ENCODE results near the gene BIRC2. TPM values are rescaled to one million over a fixed set of nuclear protein-coding genes. Genes with fewer than 3 reads are reported as not detected.
A peak's percentile ranks its signal among the peaks of the same experiment; 100 is the strongest.

The BIRC2 gene
- total RNA-seq, 1 experiment from 2014 or later = 53.5 TPM

DNA sequence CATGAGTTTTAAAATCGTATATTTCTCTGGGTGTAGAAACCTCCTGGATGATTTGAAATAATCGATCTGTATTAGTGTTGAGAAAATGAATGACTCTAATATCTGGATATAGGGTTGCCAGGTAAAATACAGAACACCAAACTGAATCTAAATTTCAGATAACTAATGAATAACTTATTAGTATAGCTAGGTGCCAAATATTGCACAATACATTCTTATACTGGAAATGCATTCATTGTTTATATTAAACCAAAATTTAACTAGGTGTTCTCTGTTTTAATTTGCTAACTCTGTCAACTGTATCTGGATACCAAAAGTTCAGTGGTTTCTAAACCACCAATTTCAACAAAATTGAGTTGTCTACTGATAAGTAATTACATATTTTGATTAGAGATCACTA, 32.2 kb upstream of the BIRC2 start:
- Mint-ChIP-seq H3K27ac (ENCODE audit: unreplicated experiment) (no peak overlapping the region), H3K27me3 (ENCODE audit: insufficient read depth, unreplicated experiment) (no peaks in the 10 kb centered on the region), H3K4me3 (ENCODE audit: unreplicated experiment) (no peak overlapping the region), H3K4me1 (ENCODE audit: low read depth, unreplicated experiment) (peaks cover 19% of the 10 kb centered on the region), H3K36me3 (ENCODE audit: insufficient read depth, unreplicated experiment) (peaks cover 7% of the 10 kb centered on the region), H3K9me3 (ENCODE audit: unreplicated experiment) (no peaks in the 10 kb centered on the region)
- intact Hi-C loops (cut with micrococcal nuclease; ENCODE audit: unreplicated experiment) = no loop called here
- Histone ChIP-seq H3K36me3 (ENCODE audit: control insufficient read depth, insufficient read depth, low read length) (no peaks in the 10 kb centered on the region), H3K4me1 (peaks cover 12% of the 10 kb centered on the region), H3K4me3 (ENCODE audit: low read depth, low read length) (no peak overlapping the region), H3K27me3 (replicated peaks; ENCODE audit: control insufficient read depth, insufficient read depth, low read length) (no peaks in the 10 kb centered on the region), H3K9me3 (no peaks in the 10 kb centered on the region)
- TF ChIP-seq, protein P1, sequence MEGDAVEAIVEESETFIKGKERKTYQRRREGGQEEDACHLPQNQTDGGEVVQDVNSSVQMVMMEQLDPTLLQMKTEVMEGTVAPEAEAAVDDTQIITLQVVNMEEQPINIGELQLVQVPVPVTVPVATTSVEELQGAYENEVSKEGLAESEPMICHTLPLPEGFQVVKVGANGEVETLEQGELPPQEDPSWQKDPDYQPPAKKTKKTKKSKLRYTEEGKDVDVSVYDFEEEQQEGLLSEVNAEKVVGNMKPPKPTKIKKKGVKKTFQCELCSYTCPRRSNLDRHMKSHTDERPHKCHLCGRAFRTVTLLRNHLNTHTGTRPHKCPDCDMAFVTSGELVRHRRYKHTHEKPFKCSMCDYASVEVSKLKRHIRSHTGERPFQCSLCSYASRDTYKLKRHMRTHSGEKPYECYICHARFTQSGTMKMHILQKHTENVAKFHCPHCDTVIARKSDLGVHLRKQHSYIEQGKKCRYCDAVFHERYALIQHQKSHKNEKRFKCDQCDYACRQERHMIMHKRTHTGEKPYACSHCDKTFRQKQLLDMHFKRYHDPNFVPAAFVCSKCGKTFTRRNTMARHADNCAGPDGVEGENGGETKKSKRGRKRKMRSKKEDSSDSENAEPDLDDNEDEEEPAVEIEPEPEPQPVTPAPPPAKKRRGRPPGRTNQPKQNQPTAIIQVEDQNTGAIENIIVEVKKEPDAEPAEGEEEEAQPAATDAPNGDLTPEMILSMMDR (IDR thresholded peaks at IDR 0.05; ENCODE audit: insufficient read depth in 1 of 2, low read depth in 1 of 2, low read length in 1 of 2, severe bottlenecking in 1 of 2, unreplicated experiment in 1 of 2) = no peak
- BruUV-seq (replicated peaks) = no TSS peak
- POLR2A ChIA-PET = no interaction called here
- CTCF ChIA-PET = no interaction called here
- no peak for DNase-seq

DNA sequence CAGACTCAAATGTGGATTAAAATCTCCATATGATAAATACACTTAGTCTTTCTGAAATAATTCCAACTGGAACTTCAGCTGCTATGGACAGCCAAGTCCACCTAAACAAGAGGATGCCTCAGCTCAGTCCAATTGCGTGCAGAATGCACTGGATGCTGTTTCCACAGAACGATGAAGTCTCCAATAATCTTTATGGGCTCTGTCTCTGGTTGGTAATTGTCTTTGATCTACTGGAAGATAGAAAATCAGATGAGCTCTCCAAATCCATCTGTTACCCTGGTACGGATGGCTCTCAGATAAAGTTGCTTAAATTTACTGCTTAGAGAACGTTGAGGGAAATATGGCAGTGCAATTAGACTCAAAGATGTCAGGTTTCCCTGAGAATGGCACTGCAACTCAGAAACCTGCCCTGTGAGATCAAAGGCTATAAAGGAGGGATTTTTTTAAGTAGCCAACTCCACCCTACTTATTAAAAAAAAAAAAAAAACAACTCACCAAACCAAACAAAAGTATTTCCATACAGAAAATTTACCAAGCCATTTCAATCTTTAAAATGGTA, 30.6 kb upstream of the BIRC2 start:
- Mint-ChIP-seq H3K36me3 (ENCODE audit: insufficient read depth, unreplicated experiment) (peaks cover 7% of the 10 kb centered on the region), H3K4me1 (ENCODE audit: low read depth, unreplicated experiment) (peaks cover 19% of the 10 kb centered on the region), H3K9me3 (ENCODE audit: unreplicated experiment) (no peaks in the 10 kb centered on the region), H3K4me3 (ENCODE audit: unreplicated experiment) (peak overlapping the region; percentile 89), H3K27ac (ENCODE audit: unreplicated experiment) (peak overlapping the region; percentile 80), H3K27me3 (ENCODE audit: insufficient read depth, unreplicated experiment) (no peaks in the 10 kb centered on the region)
- intact Hi-C loops (cut with micrococcal nuclease; ENCODE audit: unreplicated experiment) = loop anchor here (2.0 kb wide), 1 partner anchor 28 kb away; no protein-coding TSS in a partner anchor
- POLR2A ChIA-PET = no interaction called here
- H3K4me3 ChIP-seq (ENCODE audit: low read depth, low read length) = no peak overlapping the region
- H3K27me3 ChIP-seq (replicated peaks; ENCODE audit: control insufficient read depth, insufficient read depth, low read length) = no peaks in the 10 kb centered on the region
- CTCF ChIA-PET = no interaction called here
- no peaks in the 10 kb centered on the region for H3K9me3 ChIP-seq
- no TSS peak for BruUV-seq (replicated peaks)
- no peaks in the 10 kb centered on the region for H3K36me3 ChIP-seq (ENCODE audit: control insufficient read depth, insufficient read depth, low read length)
- peaks cover 12% of the 10 kb centered on the region for H3K4me1 ChIP-seq
- TF ChIP-seq, protein P1 (IDR thresholded peaks at IDR 0.05; ENCODE audit: insufficient read depth in 1 of 2, low read depth in 1 of 2, low read length in 1 of 2, severe bottlenecking in 1 of 2, unreplicated experiment in 1 of 2) = no peak
- no peak for DNase-seq

DNA sequence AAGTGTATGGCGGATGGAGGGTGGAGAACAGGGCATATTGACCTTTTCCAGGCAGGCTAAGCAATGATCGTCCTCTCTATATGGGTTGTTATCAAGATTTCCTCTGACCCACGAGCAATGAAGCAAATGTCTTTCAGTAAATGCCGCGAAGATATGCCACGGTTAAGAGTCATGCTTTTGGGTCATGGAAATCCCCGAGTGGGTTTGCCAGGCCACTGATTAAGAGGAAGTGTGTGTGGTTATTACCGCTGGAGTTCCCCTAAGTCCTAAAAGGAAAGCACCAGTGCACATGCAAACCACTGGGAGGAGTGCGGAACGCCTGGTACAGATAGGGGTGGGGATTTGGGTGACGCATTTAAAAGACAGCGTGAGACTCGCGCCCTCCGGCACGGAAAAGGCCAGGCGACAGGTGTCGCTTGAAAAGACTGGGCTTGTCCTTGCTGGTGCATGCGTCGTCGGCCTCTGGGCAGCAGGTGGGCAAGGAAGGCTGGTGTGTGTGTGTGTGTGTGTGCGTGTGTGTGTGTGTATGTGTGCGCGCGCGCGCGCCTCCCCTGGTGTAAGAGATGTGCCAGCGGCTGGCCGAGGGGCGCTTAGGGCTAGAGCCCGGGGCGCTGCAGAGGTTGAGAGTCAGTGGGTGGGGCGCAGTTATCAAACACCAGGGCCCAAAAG, 29.8 kb upstream of the BIRC2 start, which contains the start of gene BIRC3:
Gene BIRC3 (plus strand): TSS at position 386 of the 669 bp plus-strand sequence. CDS start 7,026 bp downstream, outside the sequence.
- peak; percentile 92 to 94 for DNase-seq
- POLR2A ChIA-PET = no interaction called here
- Mint-ChIP-seq H3K4me3 (ENCODE audit: unreplicated experiment) (peak within 1 kb of the TSS; percentile 89), H3K36me3 (ENCODE audit: insufficient read depth, unreplicated experiment) (peaks cover 7% of the 10 kb centered on the region), H3K27me3 (ENCODE audit: insufficient read depth, unreplicated experiment) (no peaks in the 10 kb centered on the region), H3K4me1 (ENCODE audit: low read depth, unreplicated experiment) (peaks cover 19% of the 10 kb centered on the region), H3K27ac (ENCODE audit: unreplicated experiment) (peak within 1 kb of the TSS; percentile 80), H3K9me3 (ENCODE audit: unreplicated experiment) (no peaks in the 10 kb centered on the region)
- no peaks in the 10 kb centered on the region for H3K36me3 ChIP-seq (ENCODE audit: control insufficient read depth, insufficient read depth, low read length)
- H3K4me1 ChIP-seq = peaks cover 12% of the 10 kb centered on the region
- H3K4me3 ChIP-seq (ENCODE audit: low read depth, low read length) = peak within 1 kb of the TSS; percentile 58
- no peaks in the 10 kb centered on the region for H3K9me3 ChIP-seq
- TF ChIP-seq, protein P1 (IDR thresholded peaks at IDR 0.05; ENCODE audit: insufficient read depth in 1 of 2, low read depth in 1 of 2, low read length in 1 of 2, severe bottlenecking in 1 of 2, unreplicated experiment in 1 of 2) = peak; percentile 55 to 59
- intact Hi-C loops (cut with micrococcal nuclease; ENCODE audit: unreplicated experiment) = loop anchor here (1.0 to 2.0 kb wide), 2 partner anchors 28 to 30 kb away; partner anchors contain the start of gene BIRC2
- BruUV-seq (replicated peaks) = no TSS peak
- CTCF ChIA-PET = interaction anchor here (0.6 kb wide), 1 partner anchor 29 kb away, joined by 4 read pairs; no protein-coding TSS in a partner anchor
- no peaks in the 10 kb centered on the region for H3K27me3 ChIP-seq (replicated peaks; ENCODE audit: control insufficient read depth, insufficient read depth, low read length)

Data from Caco-2 (cell line).